IMR-90 (cell line): ENCODE results near the gene COTL1. TPM values are rescaled to one million over a fixed set of nuclear protein-coding genes. Genes with fewer than 3 reads are reported as not detected.

ENCODE experiments used
- ATAC-seq: fragments of 200-7000 bp; cut with Tn5 transposase; 2 replicates; pipeline ENCODE4 v1.9.1; 2020; ENCODE audit warnings: low read depth, mild to moderate bottlenecking, moderate library complexity
- BruUV-seq: library from RNA; stranded (reverse); fragments of 400-500 nt; replicated peaks from 2 replicates; lab custom pipeline; 2021; lab: Mats Ljungman, UMichigan
- CTCF ChIA-PET: fragments of 300-600 bp; formaldehyde crosslinking; extraction: SDS; loops from one replicate; lab custom pipeline; 2021; ENCODE audit warnings: antibody characterized with exemption; lab: Yijun Ruan, JAX
- POLR2A ChIA-PET: fragments of 300-600 bp; sonication (Branson Sonifier 250); formaldehyde crosslinking; loops from one replicate; lab custom pipeline; 2022; ENCODE audit warnings: antibody characterized with exemption; ENCODE audit not compliant: unreplicated experiment; lab: Charles Lee
- DNase-seq: peaks from one replicate; pipeline ENCODE4 v3.0.0; 2013
- H2AFZ ChIP-seq: replicated peaks from 2 replicates; pipeline ENCODE3; 2013; ENCODE audit warnings: low read length, mild to moderate bottlenecking; ENCODE audit not compliant: poor library complexity
- H2AK5ac ChIP-seq: 2 replicates; pipeline ENCODE4 v1.6.1; 2013; ENCODE audit warnings: low read depth, low read length, inconsistent platforms
- H2AK9ac ChIP-seq: replicated peaks from 2 replicates; pipeline ENCODE3; 2013; ENCODE audit warnings: mild to moderate bottlenecking, low read depth, low read length, moderate library complexity; ENCODE audit not compliant: poor library complexity
- H2BK120ac ChIP-seq: 2 replicates; pipeline ENCODE4 v1.6.1; 2013; ENCODE audit warnings: low read depth, low read length, inconsistent platforms
- H2BK15ac ChIP-seq: 3 replicates; pipeline ENCODE4 v1.6.1; 2013; ENCODE audit warnings: low read depth, low read length, inconsistent platforms
- H2BK20ac ChIP-seq: 2 replicates; pipeline ENCODE4 v1.6.1; 2013; ENCODE audit warnings: low read depth, mild to moderate bottlenecking, inconsistent platforms, low read length, moderate library complexity
- H2BK5ac ChIP-seq: 2 replicates; pipeline ENCODE4 v1.6.1; 2013; ENCODE audit warnings: mild to moderate bottlenecking, low read depth, low read length, inconsistent platforms; ENCODE audit not compliant: poor library complexity, severe bottlenecking
- H3K14ac ChIP-seq: replicated peaks from 2 replicates; pipeline ENCODE4 v1.6.1; 2013; ENCODE audit warnings: low read depth, low read length, inconsistent platforms
- H3K18ac ChIP-seq: 2 replicates; pipeline ENCODE4 v1.6.1; 2013; ENCODE audit warnings: low read depth, low read length, control low read depth
- H3K23ac ChIP-seq: 2 replicates; pipeline ENCODE4 v1.6.1; 2013; ENCODE audit warnings: low read depth, low read length, inconsistent platforms
- H3K27ac ChIP-seq: 2 replicates; pipeline ENCODE4 v1.5.1; 2013; ENCODE audit warnings: mild to moderate bottlenecking, control low read depth, low read length; ENCODE audit not compliant: insufficient read depth
- H3K27me3 ChIP-seq: 2 replicates; pipeline ENCODE4 v1.6.1; 2013; ENCODE audit warnings: low read length; ENCODE audit not compliant: control insufficient read depth, insufficient read depth
- H3K36me3 ChIP-seq: 2 replicates; pipeline ENCODE4 v1.6.1; 2013; ENCODE audit warnings: low read length, mixed read lengths; ENCODE audit not compliant: control insufficient read depth, insufficient read depth
- H3K4ac ChIP-seq: 2 replicates; pipeline ENCODE4 v1.6.1; 2013; ENCODE audit warnings: low read depth, low read length, inconsistent platforms
- H3K4me1 ChIP-seq: 2 replicates; pipeline ENCODE4 v1.6.1; 2013; ENCODE audit warnings: low read length, mixed read lengths; ENCODE audit not compliant: control insufficient read depth, insufficient read depth
- H3K4me2 ChIP-seq: 2 replicates; pipeline ENCODE4 v1.6.1; 2013; ENCODE audit warnings: low read depth, mild to moderate bottlenecking, control low read depth, low read length, moderate library complexity
- H3K4me3 ChIP-seq: 2 replicates; pipeline ENCODE4 v1.5.1; 2013; ENCODE audit warnings: low read depth, mild to moderate bottlenecking, control low read depth, low read length, moderate library complexity; ENCODE audit not compliant: insufficient read depth
- H3K56ac ChIP-seq: 2 replicates; pipeline ENCODE4 v1.6.1; 2013; ENCODE audit warnings: low read length, inconsistent platforms; ENCODE audit not compliant: insufficient read depth; ENCODE audit errors: extremely low read depth
- H3K79me1 ChIP-seq, 2 experiments: 2 replicates each; pipeline ENCODE4 v1.6.1; 2013; ENCODE audit warnings: low read length in 2 of 2, inconsistent platforms in 1 of 2, low read depth in 1 of 2
- H3K9ac ChIP-seq: 2 replicates; pipeline ENCODE4 v1.6.1; 2013; ENCODE audit warnings: low read depth, low read length, control low read depth
- H3K9me1 ChIP-seq: 2 replicates; pipeline ENCODE4 v1.6.1; 2013; ENCODE audit warnings: low read length, inconsistent platforms; ENCODE audit not compliant: insufficient read depth
- H3K9me3 ChIP-seq: 2 replicates; pipeline ENCODE4 v1.6.1; 2013; ENCODE audit warnings: low read length; ENCODE audit not compliant: control insufficient read depth, insufficient read depth
- H4K20me1 ChIP-seq: 2 replicates; pipeline ENCODE4 v1.6.1; 2013; ENCODE audit warnings: low read length, inconsistent platforms; ENCODE audit not compliant: insufficient read depth
- H4K5ac ChIP-seq: 2 replicates; pipeline ENCODE4 v1.6.1; 2013; ENCODE audit warnings: mild to moderate bottlenecking, low read depth, low read length, control low read depth
- H4K8ac ChIP-seq, 2 experiments: 2 replicates each; pipeline ENCODE4 v1.6.1; 2013; ENCODE audit warnings: low read depth in 2 of 2, low read length in 2 of 2, control low read depth in 1 of 2, inconsistent platforms in 1 of 2
- H4K91ac ChIP-seq: 2 replicates; pipeline ENCODE4 v1.6.1; 2013; ENCODE audit warnings: low read depth, low read length, inconsistent platforms; ENCODE audit not compliant: insufficient read depth
- BHLHE40 ChIP-seq: fragments of 150-350 bp; IDR thresholded peaks from 2 replicates; pipeline ENCODE4 v1.6.1; 2016; ENCODE audit warnings: mild to moderate bottlenecking, low read depth, low read length
- CEBPB ChIP-seq: IDR thresholded peaks from 2 replicates; pipeline ENCODE4 v1.6.1; 2012; ENCODE audit warnings: low read depth, low read length, improper control_type of control experiment
- CHD1 ChIP-seq: IDR thresholded peaks from 2 replicates; pipeline ENCODE4 v1.6.1; 2012; ENCODE audit warnings: low read depth, low read length, improper control_type of control experiment
- FOS ChIP-seq: fragments of 150-350 bp; IDR thresholded peaks from 2 replicates; pipeline ENCODE4 v1.6.1; 2016; ENCODE audit warnings: low read depth, low read length
- MAFK ChIP-seq: IDR thresholded peaks from 2 replicates; pipeline ENCODE4 v1.6.1; 2012; ENCODE audit warnings: low read depth, low read length, improper control_type of control experiment
- MAZ ChIP-seq: IDR thresholded peaks from 2 replicates; pipeline ENCODE4 v1.6.1; 2012; ENCODE audit warnings: low read depth, mild to moderate bottlenecking, low read length, improper control_type of control experiment, moderate library complexity, borderline replicate concordance
- MXI1 ChIP-seq: IDR thresholded peaks from 2 replicates; pipeline ENCODE4 v1.6.1; 2012; ENCODE audit warnings: low read depth, mild to moderate bottlenecking, low read length, moderate library complexity, borderline replicate concordance
- NFE2L2 ChIP-seq: fragments of 150-350 bp; IDR thresholded peaks from 2 replicates; pipeline ENCODE4 v1.6.1; 2016; ENCODE audit warnings: low read depth, mild to moderate bottlenecking, low read length
- POLR2A ChIP-seq: IDR thresholded peaks from 2 replicates; pipeline ENCODE4 v1.6.1; 2012; ENCODE audit warnings: mild to moderate bottlenecking, low read depth, low read length
- RAD21 ChIP-seq: IDR thresholded peaks from 2 replicates; pipeline ENCODE4 v1.6.1; 2012; ENCODE audit warnings: low read length, improper control_type of control experiment
- RCOR1 ChIP-seq: IDR thresholded peaks from 2 replicates; pipeline ENCODE4 v1.6.1; 2012; ENCODE audit warnings: mild to moderate bottlenecking, low read length, improper control_type of control experiment; ENCODE audit not compliant: insufficient replicate concordance
- RFX5 ChIP-seq: IDR thresholded peaks from 2 replicates; pipeline ENCODE4 v1.8.0; 2012; ENCODE audit warnings: low read depth, mild to moderate bottlenecking, low read length, moderate library complexity
- SMC3 ChIP-seq: fragments of 150-350 bp; IDR thresholded peaks from 2 replicates; pipeline ENCODE4 v1.6.1; 2016; ENCODE audit warnings: low read depth, mild to moderate bottlenecking, antibody characterized with exemption, low read length, moderate library complexity
- USF2 ChIP-seq: fragments of 150-350 bp; IDR thresholded peaks from 2 replicates; pipeline ENCODE4 v1.6.1; 2017; ENCODE audit warnings: mild to moderate bottlenecking, antibody characterized with exemption, low read length, low read depth
- WGBS, 2 experiments: methylation state at CpG; one replicate each; pipeline versions ENCODE4 v1.1.5 to v1.1.7; 2013; ENCODE audit warnings: missing lambda C conversion rate in 2 of 2; ENCODE audit not compliant: insufficient read length in 1 of 2; ENCODE audit errors: extremely low coverage in 2 of 2; 5-methylcytosine and 5-hydroxymethylcytosine counted together
- dilution Hi-C: fragments of 300-500 bp; cut with HindIII; formaldehyde crosslinking; loops from one replicate; pipeline ENCODE4 v1.14.3; 2018; ENCODE audit warnings: low sequenced_read_pairs; ENCODE audit not compliant: unreplicated experiment
- in situ Hi-C: fragments of 300-500 bp; cut with MboI; formaldehyde crosslinking; loops from 3 replicates; pipeline ENCODE4 v1.14.3; 2019; ENCODE audit warnings: low sequenced_read_pairs, inconsistent platforms, mixed read lengths
- intact Hi-C: fragments of 100-400 bp; cut with micrococcal nuclease; formaldehyde crosslinking; loops from 2 replicates; pipeline ENCODE4 v1.10.0; 2022
- polyA plus RNA-seq, 3 experiments: library from polyadenylated mRNA; depleted of rRNA; stranded (reverse); fragments of >200 nt; gene quantifications; 2 replicates each; pipeline ENCODE4 v1.2.3, GENCODE V29; 2012; ENCODE audit warnings: low replicate concordance in 1 of 3
- total RNA-seq: library from RNA; depleted of rRNA; stranded (reverse); fragments of >200 nt; gene quantifications from 2 replicates; pipeline ENCODE4 v1.2.3, GENCODE V29; 2012
- TF ChIP-seq, protein P1 (sequence below): conservative IDR thresholded peaks from 2 replicates; pipeline ENCODE4 v1.5.1; 2012; ENCODE audit warnings: mild to moderate bottlenecking, low read depth, low read length, improper control_type of control experiment
- TF ChIP-seq, protein P2 (sequence below): fragments of 150-350 bp; IDR thresholded peaks from 2 replicates; pipeline ENCODE4 v1.6.1; 2016; ENCODE audit warnings: low read depth, mild to moderate bottlenecking, low read length, moderate library complexity, borderline replicate concordance

The COTL1 gene
- total and polyA plus RNA-seq, 2 of the 4 experiments (the other 2 are of a cell fraction), result 144 to 258 TPM

DNA sequence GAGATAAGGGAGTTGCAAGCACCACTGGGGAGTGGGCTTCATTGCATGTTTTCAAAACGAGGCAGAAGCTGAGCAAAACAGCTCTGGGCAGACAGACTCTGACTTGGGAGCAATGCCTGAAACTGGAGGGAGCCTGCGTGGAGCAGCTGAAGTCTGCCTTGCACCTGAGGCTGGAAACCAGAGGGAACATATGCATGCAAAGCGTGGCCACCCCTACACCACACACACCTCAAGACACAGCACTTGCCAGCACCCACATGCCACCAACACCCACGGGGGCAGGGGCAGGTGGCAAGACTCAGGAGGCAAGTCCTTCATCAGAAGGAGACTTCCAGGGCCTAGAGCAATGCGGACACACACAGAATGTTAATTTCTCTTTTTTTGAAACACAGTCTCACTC is 45.8 kb downstream of the COTL1 start:
- ATAC-seq, result no peak
- Histone ChIP-seq H4K91ac (no peak overlapping the region), H3K18ac (no peak overlapping the region), H3K4me1 (peaks cover 3% of the 10 kb centered on the region), H3K56ac (no peak overlapping the region), H2AFZ (no peak overlapping the region), H3K79me1 (peaks cover 44 to 95% of the 10 kb centered on the region in 2 experiments), H3K4ac (no peak overlapping the region), H2BK15ac (no peak overlapping the region), H3K23ac (no peak overlapping the region), H3K36me3 (peaks cover 39% of the 10 kb centered on the region), H3K4me2 (no peak overlapping the region), H4K8ac (no peak overlapping the region), H2BK20ac (no peak overlapping the region), H4K20me1 (peaks cover 69% of the 10 kb centered on the region), H3K14ac (no peak overlapping the region), H3K4me3 (no peak overlapping the region), H3K27me3 (no peaks in the 10 kb centered on the region), H2BK5ac (no peak overlapping the region), H4K5ac (no peak overlapping the region), H2AK9ac (no peak overlapping the region), H2BK120ac (no peak overlapping the region), H3K9ac (no peak overlapping the region), H3K27ac (no peak overlapping the region), H2AK5ac (no peak overlapping the region), H3K9me3 (peaks cover 9% of the 10 kb centered on the region), H3K9me1 (peaks cover 21% of the 10 kb centered on the region; the same call in 1 of the 2 replicates)
- 71% methylated on average over 2 of the region's 5 CpGs; no CpG with 5 or more reads in 1 of the 2 experiments for WGBS, 2 experiments
- TF ChIP-seq, protein P1, sequence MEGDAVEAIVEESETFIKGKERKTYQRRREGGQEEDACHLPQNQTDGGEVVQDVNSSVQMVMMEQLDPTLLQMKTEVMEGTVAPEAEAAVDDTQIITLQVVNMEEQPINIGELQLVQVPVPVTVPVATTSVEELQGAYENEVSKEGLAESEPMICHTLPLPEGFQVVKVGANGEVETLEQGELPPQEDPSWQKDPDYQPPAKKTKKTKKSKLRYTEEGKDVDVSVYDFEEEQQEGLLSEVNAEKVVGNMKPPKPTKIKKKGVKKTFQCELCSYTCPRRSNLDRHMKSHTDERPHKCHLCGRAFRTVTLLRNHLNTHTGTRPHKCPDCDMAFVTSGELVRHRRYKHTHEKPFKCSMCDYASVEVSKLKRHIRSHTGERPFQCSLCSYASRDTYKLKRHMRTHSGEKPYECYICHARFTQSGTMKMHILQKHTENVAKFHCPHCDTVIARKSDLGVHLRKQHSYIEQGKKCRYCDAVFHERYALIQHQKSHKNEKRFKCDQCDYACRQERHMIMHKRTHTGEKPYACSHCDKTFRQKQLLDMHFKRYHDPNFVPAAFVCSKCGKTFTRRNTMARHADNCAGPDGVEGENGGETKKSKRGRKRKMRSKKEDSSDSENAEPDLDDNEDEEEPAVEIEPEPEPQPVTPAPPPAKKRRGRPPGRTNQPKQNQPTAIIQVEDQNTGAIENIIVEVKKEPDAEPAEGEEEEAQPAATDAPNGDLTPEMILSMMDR, result no peak
- TF ChIP-seq SMC3 (no peak), RAD21 (no peak), MAFK (no peak), USF2 (no peak), RFX5 (no peak), CHD1 (no peak), POLR2A (no peak), MXI1 (no peak), FOS (no peak), RCOR1 (no peak), CEBPB (no peak), BHLHE40 (no peak), NFE2L2 (no peak), MAZ (no peak)
- TF ChIP-seq, protein P2, sequence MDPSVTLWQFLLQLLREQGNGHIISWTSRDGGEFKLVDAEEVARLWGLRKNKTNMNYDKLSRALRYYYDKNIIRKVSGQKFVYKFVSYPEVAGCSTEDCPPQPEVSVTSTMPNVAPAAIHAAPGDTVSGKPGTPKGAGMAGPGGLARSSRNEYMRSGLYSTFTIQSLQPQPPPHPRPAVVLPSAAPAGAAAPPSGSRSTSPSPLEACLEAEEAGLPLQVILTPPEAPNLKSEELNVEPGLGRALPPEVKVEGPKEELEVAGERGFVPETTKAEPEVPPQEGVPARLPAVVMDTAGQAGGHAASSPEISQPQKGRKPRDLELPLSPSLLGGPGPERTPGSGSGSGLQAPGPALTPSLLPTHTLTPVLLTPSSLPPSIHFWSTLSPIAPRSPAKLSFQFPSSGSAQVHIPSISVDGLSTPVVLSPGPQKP, result no peak
- intact Hi-C loops (no loop called here), in situ Hi-C loops (no loop called here), dilution Hi-C loops (no loop called here)
- CTCF ChIA-PET, result interaction anchor here (0.7 kb wide), 1 partner anchor 39 kb away, joined by 3 read pairs; no protein-coding TSS in a partner anchor
- POLR2A ChIA-PET, result no interaction called here
- BruUV-seq, result no TSS peak
- no peak for DNase-seq
